IMR-90 (cell line): ENCODE measurements around the gene RIPOR2. TPM values are rescaled to one million over a fixed set of nuclear protein-coding genes. Genes with fewer than 3 reads are reported as not detected.
A peak's percentile ranks its signal among the peaks of the same experiment; 100 is the strongest.

Experiments used
- ATAC-seq: fragments of 200-7000 bp; cut with Tn5 transposase; 2 replicates; pipeline ENCODE4 v1.9.1; 2020; ENCODE audit warnings: low read depth, mild to moderate bottlenecking, moderate library complexity
- BruUV-seq: library from RNA; stranded (reverse); fragments of 400-500 nt; replicated peaks from 2 replicates; lab custom pipeline; 2021; lab: Mats Ljungman, UMichigan
- CTCF ChIA-PET: fragments of 300-600 bp; formaldehyde crosslinking; extraction: SDS; loops from one replicate; lab custom pipeline; 2021; ENCODE audit warnings: antibody characterized with exemption; lab: Yijun Ruan, JAX
- POLR2A ChIA-PET: fragments of 300-600 bp; sonication (Branson Sonifier 250); formaldehyde crosslinking; loops from one replicate; lab custom pipeline; 2022; ENCODE audit warnings: antibody characterized with exemption; ENCODE audit not compliant: unreplicated experiment; lab: Charles Lee
- DNase-seq: peaks from one replicate; pipeline ENCODE4 v3.0.0; 2013
- H2AFZ ChIP-seq: replicated peaks from 2 replicates; pipeline ENCODE3; 2013; ENCODE audit warnings: low read length, mild to moderate bottlenecking; ENCODE audit not compliant: poor library complexity
- H2AK5ac ChIP-seq: 2 replicates; pipeline ENCODE4 v1.6.1; 2013; ENCODE audit warnings: low read depth, low read length, inconsistent platforms
- H2AK9ac ChIP-seq: replicated peaks from 2 replicates; pipeline ENCODE3; 2013; ENCODE audit warnings: mild to moderate bottlenecking, low read depth, low read length, moderate library complexity; ENCODE audit not compliant: poor library complexity
- H2BK120ac ChIP-seq: 2 replicates; pipeline ENCODE4 v1.6.1; 2013; ENCODE audit warnings: low read depth, low read length, inconsistent platforms
- H2BK15ac ChIP-seq: 3 replicates; pipeline ENCODE4 v1.6.1; 2013; ENCODE audit warnings: low read depth, low read length, inconsistent platforms
- H2BK20ac ChIP-seq: 2 replicates; pipeline ENCODE4 v1.6.1; 2013; ENCODE audit warnings: low read depth, mild to moderate bottlenecking, inconsistent platforms, low read length, moderate library complexity
- H2BK5ac ChIP-seq: 2 replicates; pipeline ENCODE4 v1.6.1; 2013; ENCODE audit warnings: mild to moderate bottlenecking, low read depth, low read length, inconsistent platforms; ENCODE audit not compliant: poor library complexity, severe bottlenecking
- H3K14ac ChIP-seq: replicated peaks from 2 replicates; pipeline ENCODE4 v1.6.1; 2013; ENCODE audit warnings: low read depth, low read length, inconsistent platforms
- H3K18ac ChIP-seq: 2 replicates; pipeline ENCODE4 v1.6.1; 2013; ENCODE audit warnings: low read depth, low read length, control low read depth
- H3K23ac ChIP-seq: 2 replicates; pipeline ENCODE4 v1.6.1; 2013; ENCODE audit warnings: low read depth, low read length, inconsistent platforms
- H3K27ac ChIP-seq: 2 replicates; pipeline ENCODE4 v1.5.1; 2013; ENCODE audit warnings: mild to moderate bottlenecking, control low read depth, low read length; ENCODE audit not compliant: insufficient read depth
- H3K27me3 ChIP-seq: 2 replicates; pipeline ENCODE4 v1.6.1; 2013; ENCODE audit warnings: low read length; ENCODE audit not compliant: control insufficient read depth, insufficient read depth
- H3K36me3 ChIP-seq: 2 replicates; pipeline ENCODE4 v1.6.1; 2013; ENCODE audit warnings: low read length, mixed read lengths; ENCODE audit not compliant: control insufficient read depth, insufficient read depth
- H3K4ac ChIP-seq: 2 replicates; pipeline ENCODE4 v1.6.1; 2013; ENCODE audit warnings: low read depth, low read length, inconsistent platforms
- H3K4me1 ChIP-seq: 2 replicates; pipeline ENCODE4 v1.6.1; 2013; ENCODE audit warnings: low read length, mixed read lengths; ENCODE audit not compliant: control insufficient read depth, insufficient read depth
- H3K4me2 ChIP-seq: 2 replicates; pipeline ENCODE4 v1.6.1; 2013; ENCODE audit warnings: low read depth, mild to moderate bottlenecking, control low read depth, low read length, moderate library complexity
- H3K4me3 ChIP-seq: 2 replicates; pipeline ENCODE4 v1.5.1; 2013; ENCODE audit warnings: low read depth, mild to moderate bottlenecking, control low read depth, low read length, moderate library complexity; ENCODE audit not compliant: insufficient read depth
- H3K56ac ChIP-seq: 2 replicates; pipeline ENCODE4 v1.6.1; 2013; ENCODE audit warnings: low read length, inconsistent platforms; ENCODE audit not compliant: insufficient read depth; ENCODE audit errors: extremely low read depth
- H3K79me1 ChIP-seq, 2 experiments: 2 replicates each; pipeline ENCODE4 v1.6.1; 2013; ENCODE audit warnings: low read length in 2 of 2, inconsistent platforms in 1 of 2, low read depth in 1 of 2
- H3K9ac ChIP-seq: 2 replicates; pipeline ENCODE4 v1.6.1; 2013; ENCODE audit warnings: low read depth, low read length, control low read depth
- H3K9me1 ChIP-seq: 2 replicates; pipeline ENCODE4 v1.6.1; 2013; ENCODE audit warnings: low read length, inconsistent platforms; ENCODE audit not compliant: insufficient read depth
- H3K9me3 ChIP-seq: 2 replicates; pipeline ENCODE4 v1.6.1; 2013; ENCODE audit warnings: low read length; ENCODE audit not compliant: control insufficient read depth, insufficient read depth
- H4K20me1 ChIP-seq: 2 replicates; pipeline ENCODE4 v1.6.1; 2013; ENCODE audit warnings: low read length, inconsistent platforms; ENCODE audit not compliant: insufficient read depth
- H4K5ac ChIP-seq: 2 replicates; pipeline ENCODE4 v1.6.1; 2013; ENCODE audit warnings: mild to moderate bottlenecking, low read depth, low read length, control low read depth
- H4K8ac ChIP-seq, 2 experiments: 2 replicates each; pipeline ENCODE4 v1.6.1; 2013; ENCODE audit warnings: low read depth in 2 of 2, low read length in 2 of 2, control low read depth in 1 of 2, inconsistent platforms in 1 of 2
- H4K91ac ChIP-seq: 2 replicates; pipeline ENCODE4 v1.6.1; 2013; ENCODE audit warnings: low read depth, low read length, inconsistent platforms; ENCODE audit not compliant: insufficient read depth
- BHLHE40 ChIP-seq: fragments of 150-350 bp; IDR thresholded peaks from 2 replicates; pipeline ENCODE4 v1.6.1; 2016; ENCODE audit warnings: mild to moderate bottlenecking, low read depth, low read length
- CHD1 ChIP-seq: IDR thresholded peaks from 2 replicates; pipeline ENCODE4 v1.6.1; 2012; ENCODE audit warnings: low read depth, low read length, improper control_type of control experiment
- CTCF ChIP-seq: conservative IDR thresholded peaks from 2 replicates; pipeline ENCODE4 v1.5.1; 2012; ENCODE audit warnings: mild to moderate bottlenecking, low read depth, low read length, improper control_type of control experiment
- ELK1 ChIP-seq: fragments of 150-350 bp; IDR thresholded peaks from 2 replicates; pipeline ENCODE4 v1.6.1; 2016; ENCODE audit warnings: low read depth, mild to moderate bottlenecking, low read length, moderate library complexity, borderline replicate concordance
- FOS ChIP-seq: fragments of 150-350 bp; IDR thresholded peaks from 2 replicates; pipeline ENCODE4 v1.6.1; 2016; ENCODE audit warnings: low read depth, low read length
- MAFK ChIP-seq: IDR thresholded peaks from 2 replicates; pipeline ENCODE4 v1.6.1; 2012; ENCODE audit warnings: low read depth, low read length, improper control_type of control experiment
- MAZ ChIP-seq: IDR thresholded peaks from 2 replicates; pipeline ENCODE4 v1.6.1; 2012; ENCODE audit warnings: low read depth, mild to moderate bottlenecking, low read length, improper control_type of control experiment, moderate library complexity, borderline replicate concordance
- MXI1 ChIP-seq: IDR thresholded peaks from 2 replicates; pipeline ENCODE4 v1.6.1; 2012; ENCODE audit warnings: low read depth, mild to moderate bottlenecking, low read length, moderate library complexity, borderline replicate concordance
- NFE2L2 ChIP-seq: fragments of 150-350 bp; IDR thresholded peaks from 2 replicates; pipeline ENCODE4 v1.6.1; 2016; ENCODE audit warnings: low read depth, mild to moderate bottlenecking, low read length
- POLR2A ChIP-seq: IDR thresholded peaks from 2 replicates; pipeline ENCODE4 v1.6.1; 2012; ENCODE audit warnings: mild to moderate bottlenecking, low read depth, low read length
- RFX5 ChIP-seq: IDR thresholded peaks from 2 replicates; pipeline ENCODE4 v1.8.0; 2012; ENCODE audit warnings: low read depth, mild to moderate bottlenecking, low read length, moderate library complexity
- SMC3 ChIP-seq: fragments of 150-350 bp; IDR thresholded peaks from 2 replicates; pipeline ENCODE4 v1.6.1; 2016; ENCODE audit warnings: low read depth, mild to moderate bottlenecking, antibody characterized with exemption, low read length, moderate library complexity
- USF2 ChIP-seq: fragments of 150-350 bp; IDR thresholded peaks from 2 replicates; pipeline ENCODE4 v1.6.1; 2017; ENCODE audit warnings: mild to moderate bottlenecking, antibody characterized with exemption, low read length, low read depth
- WGBS, 2 experiments: methylation state at CpG; one replicate each; pipeline versions ENCODE4 v1.1.5 to v1.1.7; 2013; ENCODE audit warnings: missing lambda C conversion rate in 2 of 2; ENCODE audit not compliant: insufficient read length in 1 of 2; ENCODE audit errors: extremely low coverage in 2 of 2; 5-methylcytosine and 5-hydroxymethylcytosine counted together
- dilution Hi-C: fragments of 300-500 bp; cut with HindIII; formaldehyde crosslinking; loops from one replicate; pipeline ENCODE4 v1.14.3; 2018; ENCODE audit warnings: low sequenced_read_pairs; ENCODE audit not compliant: unreplicated experiment
- in situ Hi-C: fragments of 300-500 bp; cut with MboI; formaldehyde crosslinking; loops from 3 replicates; pipeline ENCODE4 v1.14.3; 2019; ENCODE audit warnings: low sequenced_read_pairs, inconsistent platforms, mixed read lengths
- intact Hi-C: fragments of 100-400 bp; cut with micrococcal nuclease; formaldehyde crosslinking; loops from 2 replicates; pipeline ENCODE4 v1.10.0; 2022
- polyA plus RNA-seq, 3 experiments: library from polyadenylated mRNA; depleted of rRNA; stranded (reverse); fragments of >200 nt; gene quantifications; 2 replicates each; pipeline ENCODE4 v1.2.3, GENCODE V29; 2012; ENCODE audit warnings: low replicate concordance in 1 of 3
- total RNA-seq: library from RNA; depleted of rRNA; stranded (reverse); fragments of >200 nt; gene quantifications from 2 replicates; pipeline ENCODE4 v1.2.3, GENCODE V29; 2012

The RIPOR2 gene
- total and polyA plus RNA-seq, 2 of the 4 experiments (the other 2 are of a cell fraction): 1.1 to 1.2 TPM

- no peak overlapping the region for H2BK20ac ChIP-seq
- CTCF ChIA-PET: interaction anchor here (0.6 to 1.8 kb wide), 17 partner anchors 9 to 218 kb away, joined by 3 to 24 read pairs (median 4); partner anchors contain the start of gene RIPOR2
- H3K14ac ChIP-seq: no peak overlapping the region
- no peak overlapping the region for H2AK9ac ChIP-seq
- no peaks in the 10 kb centered on the region for H4K20me1 ChIP-seq
- no peak overlapping the region for H3K4me2 ChIP-seq
- no peak overlapping the region for H4K5ac ChIP-seq
- H3K27ac ChIP-seq: no peak overlapping the region
- intact Hi-C loops (loop anchor here (1.0 to 10.0 kb wide), 6 partner anchors 55 to 747 kb away; partner anchors contain the start of gene C6orf62), dilution Hi-C loops (no loop called here), in situ Hi-C loops (loop anchor here (5.0 kb wide), 1 partner anchor 207 kb away; no protein-coding TSS in a partner anchor)
- H3K9me3 ChIP-seq: no peaks in the 10 kb centered on the region
- H4K8ac ChIP-seq: peak overlapping the region in 1 of 2 experiments; percentile 23; a peak in 1 of 4 replicates
- H2BK15ac ChIP-seq: no peak overlapping the region
- no peak overlapping the region for H4K91ac ChIP-seq
- no peak overlapping the region for H2AFZ ChIP-seq
- DNase-seq (peak; percentile 78), ATAC-seq (peak; percentile 89)
- no peak overlapping the region for H3K18ac ChIP-seq
- WGBS, 2 experiments: 6% methylated on average over 4 of the region's 19 CpGs; no CpG with 5 or more reads in 1 of the 2 experiments
- BruUV-seq: no TSS peak
- H3K56ac ChIP-seq: no peak overlapping the region
- H3K4ac ChIP-seq: no peak overlapping the region
- no peaks in the 10 kb centered on the region for H3K27me3 ChIP-seq
- 0 out of 2 replicates have a peak overlapping the region, but pooled peaks have one; percentile 23 for H2BK120ac ChIP-seq
- H3K4me3 ChIP-seq: no peak overlapping the region
- H3K9me1 ChIP-seq: peaks cover 4% of the 10 kb centered on the region; the same call in 1 of the 2 replicates
- no peaks in the 10 kb centered on the region for H3K79me1 ChIP-seq
- H3K23ac ChIP-seq: no peak overlapping the region
- no peak overlapping the region for H2BK5ac ChIP-seq
- peaks cover 23% of the 10 kb centered on the region for H3K36me3 ChIP-seq
- POLR2A ChIA-PET: no interaction called here
- no peak overlapping the region for H3K9ac ChIP-seq
- no peak overlapping the region for H2AK5ac ChIP-seq
- no peaks in the 10 kb centered on the region; the same call in 1 of the 2 replicates for H3K4me1 ChIP-seq
- TF ChIP-seq MAFK (0 out of 2 replicates have a peak, but pooled peaks have one; percentile 2), MAZ (no peak), BHLHE40 (no peak), CTCF (peak; percentile 97), FOS (no peak), SMC3 (peak; percentile 99), CHD1 (no peak), RFX5 (no peak), NFE2L2 (no peak), POLR2A (peak; percentile 45; the same call in 1 of the 2 replicates), ELK1 (no peak), USF2 (no peak), MXI1 (no peak)
Measured at GRCh38 chr6:24855395-24856245, 80.1 kb downstream of the RIPOR2 start.
